ENCODE data around the gene SMIM5. TPM values are rescaled to one million over a fixed set of nuclear protein-coding genes. Genes with fewer than 3 reads are reported as not detected.

SMIM5 gene
- total RNA-seq, 1 experiment from 2014 or later, result 0.24 TPM

DNA sequence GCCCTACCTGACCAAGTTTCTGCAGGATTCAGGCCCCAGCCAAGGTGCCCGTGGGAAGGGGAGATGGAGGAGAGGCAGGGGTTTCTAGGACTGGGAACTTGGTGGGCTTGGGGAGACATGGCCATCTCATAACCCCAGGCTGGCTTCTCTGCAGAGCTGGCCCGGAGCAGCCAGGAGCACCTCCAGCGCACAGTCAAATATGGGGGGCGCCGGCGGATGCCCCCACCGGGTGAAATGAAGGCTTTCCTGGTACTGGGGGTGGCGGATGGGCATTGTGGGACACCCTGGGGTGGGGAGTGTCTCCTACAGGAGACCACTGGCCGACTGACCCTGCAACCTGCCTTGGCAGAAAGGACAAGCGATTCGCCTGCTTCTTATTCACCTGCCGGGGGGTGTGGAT is 9.2 kb upstream of the SMIM5 start:
- Histone ChIP-seq H3K4me2 (ENCODE audit: insufficient read depth, insufficient read length, low read length) (no peak overlapping the region), H3T11ph (ENCODE audit: low read length) (no peak overlapping the region), H3K4ac (ENCODE audit: low read depth, low read length) (no peak overlapping the region), H4K91ac (ENCODE audit: insufficient read length, low read depth, low read length) (no peak overlapping the region), H3K79me2 (ENCODE audit: insufficient read depth, low read length) (no peaks in the 10 kb centered on the region), H2BK5ac (ENCODE audit: insufficient read length, low read length) (no peak overlapping the region), H2AFZ (ENCODE audit: low read length) (no peak overlapping the region), H3K23ac (ENCODE audit: insufficient read length, low read depth, low read length) (no peak overlapping the region), H3K18ac (ENCODE audit: insufficient read length, low read depth, low read length) (no peak overlapping the region), H3K4me1 (ENCODE audit: insufficient read depth, low read length) (no peaks in the 10 kb centered on the region), H2BK120ac (ENCODE audit: low read depth, low read length, poor library complexity, severe bottlenecking) (no peak overlapping the region), H4K5ac (ENCODE audit: insufficient read length, low read depth, low read length) (no peak overlapping the region), H4K20me1 (ENCODE audit: control insufficient read depth, insufficient read depth, insufficient read length) (no peaks in the 10 kb centered on the region), H3K27me3 (ENCODE audit: insufficient read depth, low read length) (no peaks in the 10 kb centered on the region; the same call in 1 of the 2 replicates), H3K9me3 (ENCODE audit: control insufficient read depth, low read depth, low read length) (no peaks in the 10 kb centered on the region), H3K23me2 (ENCODE audit: insufficient read length, low read depth, low read length, poor library complexity, severe bottlenecking) (no peaks in the 10 kb centered on the region), H4K8ac (replicated peaks; ENCODE audit: insufficient read length, low read depth, low read length) (no peak overlapping the region), H3K14ac (ENCODE audit: insufficient read depth, low read length) (no peak overlapping the region), H3K9ac (ENCODE audit: extremely low read depth, insufficient read length, low read length) (no peak overlapping the region), H3K27ac (ENCODE audit: insufficient read length, low read depth, low read length) (no peak overlapping the region), H3K56ac (ENCODE audit: insufficient read length, low read depth, low read length) (no peak overlapping the region), H2AK5ac (ENCODE audit: insufficient read length, low read length) (no peak overlapping the region), H2BK12ac (ENCODE audit: insufficient read length, low read depth, low read length) (no peak overlapping the region), H3K79me1 (ENCODE audit: insufficient read depth, low read depth, low read length, poor library complexity, severe bottlenecking) (no peaks in the 10 kb centered on the region), H2BK20ac (ENCODE audit: low read depth, low read length, poor library complexity, severe bottlenecking) (no peak overlapping the region), H2BK15ac (ENCODE audit: low read depth, low read length) (no peak overlapping the region)
- H3K36me3 Mint-ChIP-seq (ENCODE audit: insufficient read depth in 1 of 3, low read depth in 3 of 3), result peaks cover 0 to 14% (median 2%) of the 10 kb centered on the region in 3 experiments; a peak in 3 of 7 replicates
- no peak overlapping the region; a peak in 1 of 7 replicates for H3K27ac Mint-ChIP-seq
- peaks cover 0 to 5% of the 10 kb centered on the region in 2 experiments; a peak in 1 of 4 replicates for H3K4me1 Mint-ChIP-seq
- WGBS (ENCODE audit: extremely low coverage, insufficient read length, low lambda C conversion rate), result no CpG with 5 or more reads among the region's 12 CpGs
- no peaks in the 10 kb centered on the region for H3K9me3 Mint-ChIP-seq
- TF ChIP-seq, protein P1, sequence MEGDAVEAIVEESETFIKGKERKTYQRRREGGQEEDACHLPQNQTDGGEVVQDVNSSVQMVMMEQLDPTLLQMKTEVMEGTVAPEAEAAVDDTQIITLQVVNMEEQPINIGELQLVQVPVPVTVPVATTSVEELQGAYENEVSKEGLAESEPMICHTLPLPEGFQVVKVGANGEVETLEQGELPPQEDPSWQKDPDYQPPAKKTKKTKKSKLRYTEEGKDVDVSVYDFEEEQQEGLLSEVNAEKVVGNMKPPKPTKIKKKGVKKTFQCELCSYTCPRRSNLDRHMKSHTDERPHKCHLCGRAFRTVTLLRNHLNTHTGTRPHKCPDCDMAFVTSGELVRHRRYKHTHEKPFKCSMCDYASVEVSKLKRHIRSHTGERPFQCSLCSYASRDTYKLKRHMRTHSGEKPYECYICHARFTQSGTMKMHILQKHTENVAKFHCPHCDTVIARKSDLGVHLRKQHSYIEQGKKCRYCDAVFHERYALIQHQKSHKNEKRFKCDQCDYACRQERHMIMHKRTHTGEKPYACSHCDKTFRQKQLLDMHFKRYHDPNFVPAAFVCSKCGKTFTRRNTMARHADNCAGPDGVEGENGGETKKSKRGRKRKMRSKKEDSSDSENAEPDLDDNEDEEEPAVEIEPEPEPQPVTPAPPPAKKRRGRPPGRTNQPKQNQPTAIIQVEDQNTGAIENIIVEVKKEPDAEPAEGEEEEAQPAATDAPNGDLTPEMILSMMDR (conservative IDR thresholded peaks at IDR 0.05), result no peak
- H3K4me3 Mint-ChIP-seq, result no peak overlapping the region
- H3K27me3 Mint-ChIP-seq (ENCODE audit: low read depth), result peaks cover 8% of the 10 kb centered on the region
- no peak for DNase-seq

Data from H9 (cell line).